Measurements from ENCODE around the gene CIC. TPM values are rescaled to one million over a fixed set of nuclear protein-coding genes. Genes with fewer than 3 reads are reported as not detected.

Gene CIC
- total and polyA plus RNA-seq, 2 of the 13 experiments (the other 11 are each of a cell fraction or from before 2014, with no cell fraction given), result 5.9 to 8.0 TPM

DNA sequence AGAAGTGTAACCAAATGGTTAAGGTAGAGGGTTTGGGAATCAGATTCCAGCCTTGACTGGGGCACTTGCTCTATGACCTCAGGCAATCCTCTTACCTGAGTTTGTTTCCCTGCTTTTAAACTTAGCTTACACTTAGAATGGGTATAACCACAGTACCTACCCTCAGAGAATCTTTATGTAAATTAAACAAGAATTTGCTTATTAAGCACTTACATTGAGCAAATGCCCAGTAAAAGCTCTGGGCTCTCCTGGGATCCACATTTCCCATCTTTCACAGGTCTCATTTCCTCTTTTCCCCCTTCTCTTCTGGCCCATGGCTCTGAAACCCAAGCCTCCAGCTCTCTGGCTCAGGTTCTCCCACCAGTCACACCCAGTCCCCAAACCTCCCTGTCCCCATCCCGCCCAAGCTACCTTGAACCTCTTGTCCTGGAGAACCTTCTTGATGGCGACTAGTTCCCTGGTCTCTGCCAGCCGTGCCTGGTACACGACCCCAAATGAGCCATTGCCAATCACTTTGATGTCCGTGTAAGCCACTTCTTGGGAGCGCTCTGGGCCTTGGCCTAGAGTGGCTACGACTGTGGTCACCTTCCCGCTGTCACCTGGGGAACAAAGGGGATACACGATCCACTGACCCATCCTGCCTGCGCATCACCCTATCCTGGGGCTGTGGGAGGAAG is 29.4 kb upstream of the CIC start:
- Histone ChIP-seq H2AFZ (ENCODE audit: low read length) (no peak overlapping the region), H3K36me3 (replicated peaks in 1 of 2; ENCODE audit: control insufficient read depth in 1 of 2, insufficient read depth in 2 of 2, low read length in 2 of 2) (peaks cover 9 to 38% of the 10 kb centered on the region in 2 experiments; a peak in 4 of 5 replicates), H3K27me3 (ENCODE audit: control insufficient read depth in 1 of 2, insufficient read depth in 2 of 2, low read length in 2 of 2) (no peaks in the 10 kb centered on the region; a peak in 1 of 5 replicates), H3K4me2 (ENCODE audit: low read depth, low read length) (no peak overlapping the region), H4K20me1 (ENCODE audit: insufficient read depth, low read length) (no peaks in the 10 kb centered on the region), H3K9me3 (ENCODE audit: low read length) (no peaks in the 10 kb centered on the region), H3K27ac (ENCODE audit: extremely low read length, insufficient read depth, low read length) (no peak overlapping the region), H3K4me3 (replicated peaks in 1 of 3; ENCODE audit: insufficient read depth in 1 of 3, low read depth in 2 of 3, low read length in 3 of 3) (no peak overlapping the region), H3K4me1 (ENCODE audit: insufficient read depth, low read length) (peaks cover 21% of the 10 kb centered on the region), H3K79me2 (ENCODE audit: insufficient read depth, low read length) (peaks cover 20% of the 10 kb centered on the region), H3K9ac (ENCODE audit: insufficient read depth, low read depth, low read length) (no peak overlapping the region)
- ChIA-PET CTCF (ENCODE audit: low intra/inter-chr PET ratio, low total read pairs) (no interaction called here), POLR2A (interaction anchor here (1.0 to 1.2 kb wide), 2 partner anchors 11 to 20 kb away, joined by 3 to 4 read pairs; partner anchors contain the start of gene ZNF526)
- DNase-seq (ENCODE audit: low spot score) (no peak), FAIRE-seq (no peak), ATAC-seq (no peak)
- in situ Hi-C loops (cut with HindIII; ENCODE audit: extremely low pct_ligation_motif_present, low pct_unique_long_range_greater_than_20kb) (no loop called here), intact Hi-C loops (cut with micrococcal nuclease; ENCODE audit: unreplicated experiment) (no loop called here)
- 96% methylated on average over 9 of the region's 10 CpGs for WGBS (ENCODE audit: low lambda C conversion rate)
- no TSS peak for BruUV-seq (replicated peaks)
- TF ChIP-seq MAFK (conservative IDR thresholded peaks at IDR 0.05 in 1 of 2, IDR thresholded peaks at IDR 0.05 in 1 of 2; ENCODE audit: low read length in 2 of 2) (peak; percentile 47 to 65; a peak in 3 of 4 replicates), SNRNP70 (IDR thresholded peaks at IDR 0.05; ENCODE audit: low read depth, low read length) (no peak), ELF4 (CRISPR knock-in tag; IDR thresholded peaks at IDR 0.05; ENCODE audit: borderline replicate concordance) (no peak), ZBTB2 (CRISPR knock-in tag; IDR thresholded peaks at IDR 0.05; ENCODE audit: low read depth) (no peak), POLR2G (IDR thresholded peaks at IDR 0.05; ENCODE audit: low read depth, low read length) (no peak), NCOA1 (CRISPR knock-in tag; IDR thresholded peaks at IDR 0.05) (no peak), ZNF687 (CRISPR knock-in tag; IDR thresholded peaks at IDR 0.05) (0 out of 2 replicates have a peak, but pooled peaks have one; percentile 11), ZNF7 (CRISPR knock-in tag; IDR thresholded peaks at IDR 0.05) (no peak), ZMAT5 (CRISPR knock-in tag; IDR thresholded peaks at IDR 0.05; ENCODE audit: borderline replicate concordance, low read depth) (no peak), ZBTB7A (CRISPR knock-in tag; IDR thresholded peaks at IDR 0.05) (no peak), SAP130 (CRISPR knock-in tag; IDR thresholded peaks at IDR 0.05; ENCODE audit: low read depth) (no peak), GFI1 (CRISPR knock-in tag; IDR thresholded peaks at IDR 0.05; ENCODE audit: borderline replicate concordance) (no peak), HOXA5 (CRISPR knock-in tag; IDR thresholded peaks at IDR 0.05) (no peak), NR1H2 (CRISPR knock-in tag; IDR thresholded peaks at IDR 0.05; ENCODE audit: borderline replicate concordance, low read depth) (no peak)
- TF ChIP-seq, protein P1, sequence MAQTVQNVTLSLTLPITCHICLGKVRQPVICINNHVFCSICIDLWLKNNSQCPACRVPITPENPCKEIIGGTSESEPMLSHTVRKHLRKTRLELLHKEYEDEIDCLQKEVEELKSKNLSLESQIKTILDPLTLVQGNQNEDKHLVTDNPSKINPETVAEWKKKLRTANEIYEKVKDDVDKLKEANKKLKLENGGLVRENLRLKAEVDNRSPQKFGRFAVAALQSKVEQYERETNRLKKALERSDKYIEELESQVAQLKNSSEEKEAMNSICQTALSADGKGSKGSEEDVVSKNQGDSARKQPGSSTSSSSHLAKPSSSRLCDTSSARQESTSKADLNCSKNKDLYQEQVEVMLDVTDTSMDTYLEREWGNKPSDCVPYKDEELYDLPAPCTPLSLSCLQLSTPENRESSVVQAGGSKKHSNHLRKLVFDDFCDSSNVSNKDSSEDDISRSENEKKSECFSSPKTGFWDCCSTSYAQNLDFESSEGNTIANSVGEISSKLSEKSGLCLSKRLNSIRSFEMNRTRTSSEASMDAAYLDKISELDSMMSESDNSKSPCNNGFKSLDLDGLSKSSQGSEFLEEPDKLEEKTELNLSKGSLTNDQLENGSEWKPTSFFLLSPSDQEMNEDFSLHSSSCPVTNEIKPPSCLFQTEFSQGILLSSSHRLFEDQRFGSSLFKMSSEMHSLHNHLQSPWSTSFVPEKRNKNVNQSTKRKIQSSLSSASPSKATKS (CRISPR knock-in tag; IDR thresholded peaks at IDR 0.05), result no peak
